ENCODE data around the gene PRX. TPM values are rescaled to one million over a fixed set of nuclear protein-coding genes. Genes with fewer than 3 reads are reported as not detected.

Gene PRX
- total RNA-seq, 4 donors from 2014 or later, result 1.5 to 5.0 (median 2.6) TPM

DNA sequence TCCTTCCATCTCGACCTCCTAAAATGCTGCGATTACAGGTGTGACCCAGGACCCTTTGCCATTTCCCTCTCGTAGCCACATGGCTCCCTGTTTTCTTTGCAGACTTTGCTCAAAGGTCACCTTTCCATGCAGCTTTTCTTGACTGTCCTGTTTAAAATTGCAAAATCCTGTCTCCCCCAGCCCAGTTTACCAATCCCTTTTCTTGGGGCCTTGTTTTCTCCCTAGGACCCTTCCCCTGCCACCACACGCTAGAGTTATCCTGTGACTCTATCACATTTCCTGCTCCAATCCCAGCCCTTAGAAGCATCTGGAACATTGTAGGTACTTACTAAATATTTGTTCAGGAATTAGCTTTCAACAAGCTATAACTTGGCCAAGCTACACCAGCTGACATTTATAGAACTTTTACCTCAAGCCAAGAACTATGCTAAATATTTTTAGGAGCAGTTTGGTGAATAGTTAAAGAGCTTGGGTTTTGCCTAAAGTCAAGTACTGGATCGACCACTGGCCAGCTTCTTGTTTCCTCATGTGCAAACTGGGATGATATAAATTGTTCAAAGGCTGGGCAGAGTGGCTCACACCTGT is 40.1 kb upstream of the PRX start:
- TF ChIP-seq, protein P1, sequence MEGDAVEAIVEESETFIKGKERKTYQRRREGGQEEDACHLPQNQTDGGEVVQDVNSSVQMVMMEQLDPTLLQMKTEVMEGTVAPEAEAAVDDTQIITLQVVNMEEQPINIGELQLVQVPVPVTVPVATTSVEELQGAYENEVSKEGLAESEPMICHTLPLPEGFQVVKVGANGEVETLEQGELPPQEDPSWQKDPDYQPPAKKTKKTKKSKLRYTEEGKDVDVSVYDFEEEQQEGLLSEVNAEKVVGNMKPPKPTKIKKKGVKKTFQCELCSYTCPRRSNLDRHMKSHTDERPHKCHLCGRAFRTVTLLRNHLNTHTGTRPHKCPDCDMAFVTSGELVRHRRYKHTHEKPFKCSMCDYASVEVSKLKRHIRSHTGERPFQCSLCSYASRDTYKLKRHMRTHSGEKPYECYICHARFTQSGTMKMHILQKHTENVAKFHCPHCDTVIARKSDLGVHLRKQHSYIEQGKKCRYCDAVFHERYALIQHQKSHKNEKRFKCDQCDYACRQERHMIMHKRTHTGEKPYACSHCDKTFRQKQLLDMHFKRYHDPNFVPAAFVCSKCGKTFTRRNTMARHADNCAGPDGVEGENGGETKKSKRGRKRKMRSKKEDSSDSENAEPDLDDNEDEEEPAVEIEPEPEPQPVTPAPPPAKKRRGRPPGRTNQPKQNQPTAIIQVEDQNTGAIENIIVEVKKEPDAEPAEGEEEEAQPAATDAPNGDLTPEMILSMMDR (IDR thresholded peaks at IDR 0.05), result no peak
- TF ChIP-seq POLR2A (IDR thresholded peaks at IDR 0.05) (no peak), EP300 (IDR thresholded peaks at IDR 0.05; ENCODE audit: low read depth) (no peak), POLR2AphosphoS5 (IDR thresholded peaks at IDR 0.05) (no peak)
- H3K27ac ChIP-seq, result no peak overlapping the region
- no peak for DNase-seq
- peaks cover 0 to 6% (median 3%) of the 10 kb centered on the region in 4 donors for H3K36me3 ChIP-seq
- H3K4me1 ChIP-seq, result no peaks in the 10 kb centered on the region
- in situ Hi-C loops (cut with MboI; ENCODE audit: low pct_ligation_motif_present in 1 of 4, low pct_unique_long_range_greater_than_20kb in 1 of 4, low sequenced_read_pairs in 3 of 4), result no loop called here
- no peaks in the 10 kb centered on the region for H3K9me3 ChIP-seq
- no peak overlapping the region for H3K4me3 ChIP-seq
- WGBS, 2 donors (ENCODE audit: low coverage in 1 of 2), result 79 to 91% methylated on average over 4 to 5 of the region's 5 CpGs
- no peaks in the 10 kb centered on the region for H3K27me3 ChIP-seq
- intact Hi-C loops (cut with DNase I; ENCODE audit: low total_unique reads), result no loop called here

DNA sequence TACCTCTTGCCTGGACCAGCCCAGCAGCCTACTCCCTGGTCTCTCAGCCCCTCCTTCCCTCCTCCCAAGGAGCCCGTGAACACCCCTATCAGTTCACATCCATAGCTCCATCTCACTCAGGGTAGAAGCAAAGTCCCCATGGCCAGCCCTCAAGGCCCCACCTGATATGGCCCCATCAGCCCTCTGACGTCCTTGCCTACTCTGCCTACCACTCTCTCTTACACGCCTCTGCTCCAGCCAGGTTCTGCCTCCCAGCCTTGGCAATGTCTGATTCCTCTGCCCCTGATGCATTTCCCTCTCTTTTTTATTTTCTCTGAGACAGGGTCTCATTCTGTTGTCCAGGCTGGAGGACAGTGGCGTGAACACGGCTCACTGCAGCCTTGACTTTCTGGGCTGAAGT is 38.8 kb upstream of the PRX start:
- intact Hi-C loops (cut with DNase I; ENCODE audit: low total_unique reads) (no loop called here), in situ Hi-C loops (cut with MboI; ENCODE audit: low pct_ligation_motif_present in 1 of 4, low pct_unique_long_range_greater_than_20kb in 1 of 4, low sequenced_read_pairs in 3 of 4) (no loop called here)
- no peak overlapping the region for H3K27ac ChIP-seq
- H3K9me3 ChIP-seq, result no peaks in the 10 kb centered on the region
- 74 to 87% methylated on average over 3 to 5 of the region's 5 CpGs for WGBS, 2 donors (ENCODE audit: low coverage in 1 of 2)
- peaks cover 0 to 2% (median 0%) of the 10 kb centered on the region in 4 donors for H3K36me3 ChIP-seq
- TF ChIP-seq EP300 (IDR thresholded peaks at IDR 0.05; ENCODE audit: low read depth), result no peak
- TF ChIP-seq POLR2AphosphoS5 (IDR thresholded peaks at IDR 0.05), result no peak
- no peak for TF ChIP-seq POLR2A (IDR thresholded peaks at IDR 0.05)
- TF ChIP-seq, protein P1 (IDR thresholded peaks at IDR 0.05), result no peak
- H3K4me3 ChIP-seq, result no peak overlapping the region
- no peak for DNase-seq
- H3K4me1 ChIP-seq, result no peaks in the 10 kb centered on the region
- no peaks in the 10 kb centered on the region for H3K27me3 ChIP-seq

DNA sequence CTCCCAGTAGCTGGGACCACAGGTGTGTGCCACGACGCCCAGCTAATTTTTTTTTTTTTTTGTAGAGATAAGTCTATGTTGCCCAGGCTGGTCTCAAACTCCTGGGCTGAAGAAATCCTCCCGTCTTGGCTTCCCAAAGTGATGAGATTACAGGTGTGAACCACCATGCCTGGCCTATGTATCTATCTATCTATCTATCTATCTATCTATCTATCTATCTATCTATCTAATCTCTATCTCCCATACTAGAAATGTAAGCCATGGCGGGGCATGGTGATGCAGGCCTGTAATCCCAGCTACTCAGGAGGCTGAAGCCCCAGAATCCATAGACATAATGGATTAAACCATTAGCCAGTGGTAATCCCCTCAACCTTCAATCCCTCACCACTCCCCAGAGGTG is 37.5 kb upstream of the PRX start:
- Histone ChIP-seq H3K9me3 (no peaks in the 10 kb centered on the region), H3K4me1 (peaks cover 0 to 8% (median 1%) of the 10 kb centered on the region in 4 donors), H3K36me3 (no peaks in the 10 kb centered on the region), H3K4me3 (no peak overlapping the region), H3K27me3 (no peaks in the 10 kb centered on the region), H3K27ac (no peak overlapping the region)
- 91 to 100% methylated on average over 3 to 4 of the region's 4 CpGs for WGBS, 2 donors (ENCODE audit: low coverage in 1 of 2)
- intact Hi-C loops (cut with DNase I; ENCODE audit: low total_unique reads), result no loop called here
- in situ Hi-C loops (cut with MboI; ENCODE audit: low pct_ligation_motif_present in 1 of 4, low pct_unique_long_range_greater_than_20kb in 1 of 4, low sequenced_read_pairs in 3 of 4), result no loop called here
- no peak for TF ChIP-seq POLR2AphosphoS5 (IDR thresholded peaks at IDR 0.05)
- TF ChIP-seq, protein P1 (IDR thresholded peaks at IDR 0.05), result no peak
- no peak for TF ChIP-seq POLR2A (IDR thresholded peaks at IDR 0.05)
- no peak for TF ChIP-seq EP300 (IDR thresholded peaks at IDR 0.05; ENCODE audit: low read depth)
- no peak for DNase-seq

DNA sequence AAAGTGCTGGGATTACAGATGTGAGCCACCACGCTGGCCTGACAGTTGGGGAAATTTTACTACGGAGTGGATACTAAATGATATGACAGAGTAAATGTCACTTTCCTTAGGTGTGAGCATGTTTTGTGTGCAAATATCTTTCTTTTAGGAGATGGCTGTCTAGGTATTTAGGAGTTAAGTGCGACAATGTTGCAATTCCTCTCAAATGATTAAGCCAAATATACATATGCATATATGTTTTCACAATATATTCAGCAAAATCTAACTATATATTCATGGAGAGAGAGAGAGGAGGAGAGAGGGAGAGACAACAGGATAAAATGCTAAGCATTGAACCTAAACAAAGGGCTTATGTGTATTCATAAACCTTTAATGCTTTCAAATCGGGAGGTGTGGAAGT is 36.3 kb upstream of the PRX start:
- Histone ChIP-seq H3K27ac (no peak overlapping the region), H3K36me3 (no peaks in the 10 kb centered on the region), H3K9me3 (no peaks in the 10 kb centered on the region), H3K27me3 (no peaks in the 10 kb centered on the region), H3K4me3 (no peak overlapping the region), H3K4me1 (peaks cover 5 to 17% (median 9%) of the 10 kb centered on the region in 4 donors)
- WGBS, 2 donors (ENCODE audit: low coverage in 1 of 2), result 75 to 90% methylated on average over 2 to 4 of the region's 4 CpGs
- in situ Hi-C loops (cut with MboI; ENCODE audit: low pct_ligation_motif_present in 1 of 4, low pct_unique_long_range_greater_than_20kb in 1 of 4, low sequenced_read_pairs in 3 of 4), result no loop called here
- no peak for DNase-seq
- intact Hi-C loops (cut with DNase I; ENCODE audit: low total_unique reads), result no loop called here
- TF ChIP-seq POLR2AphosphoS5 (IDR thresholded peaks at IDR 0.05) (no peak), EP300 (IDR thresholded peaks at IDR 0.05; ENCODE audit: low read depth) (no peak), POLR2A (IDR thresholded peaks at IDR 0.05) (no peak)
- TF ChIP-seq, protein P1 (IDR thresholded peaks at IDR 0.05), result no peak

All from transverse colon (tissue), 4 donors.